WTC11 (cell line): ENCODE results near the gene COL4A2. TPM values are rescaled to one million over a fixed set of nuclear protein-coding genes. Genes with fewer than 3 reads are reported as not detected.
A peak's percentile ranks its signal among the peaks of the same experiment; 100 is the strongest.

Source experiments
- ATAC-seq: fragments of 200-7000 bp; cut with Tn5 transposase; 2 replicates; pipeline ENCODE4 v1.10.0; 2021; ENCODE audit warnings: mild to moderate bottlenecking, moderate library complexity
- CTCF ChIA-PET: fragments of 300-600 bp; sonication (Branson Sonifier 250); formaldehyde crosslinking; loops from one replicate; lab custom pipeline; 2021; ENCODE audit warnings: antibody characterized with exemption; lab: Charles Lee
- POLR2A ChIA-PET: fragments of 350-600 bp; sonication (Branson Sonifier 250); formaldehyde crosslinking; loops from one replicate; lab custom pipeline; 2021; ENCODE audit warnings: antibody characterized with exemption; lab: Charles Lee
- DNase-seq: peaks from one replicate; pipeline ENCODE4 v3.0.0; 2021; ENCODE audit warnings: low spot score
- H3K27ac Mint-ChIP-seq: 2 replicates; pipeline ENCODE4 v1.8.0; 2021; ENCODE audit warnings: mixed read lengths
- H3K27me3 Mint-ChIP-seq: 2 replicates; pipeline ENCODE4 v1.8.0; 2021; ENCODE audit warnings: low read depth, mild to moderate bottlenecking, moderate library complexity, mixed read lengths
- H3K36me3 Mint-ChIP-seq: 2 replicates; pipeline ENCODE4 v1.8.0; 2021; ENCODE audit warnings: mixed read lengths
- H3K4me1 Mint-ChIP-seq: 2 replicates; pipeline ENCODE4 v1.8.0; 2022; ENCODE audit warnings: mixed read lengths
- H3K4me3 Mint-ChIP-seq: 2 replicates; pipeline ENCODE4 v1.8.0; 2021; ENCODE audit warnings: mild to moderate bottlenecking, moderate library complexity, mixed read lengths
- H3K9me3 Mint-ChIP-seq: 2 replicates; pipeline ENCODE4 v1.8.0; 2021; ENCODE audit warnings: mixed read lengths
- EMX1 ChIP-seq: fragments of 250-450 bp; sonication (Bioruptor Pico); IDR thresholded peaks from 2 replicates; pipeline ENCODE4 v1.8.0; 2021; ENCODE audit warnings: mild to moderate bottlenecking
- JUN ChIP-seq: sonication (generic); formaldehyde crosslinking; IDR thresholded peaks from 2 replicates; pipeline ENCODE4 v1.8.0; 2023; ENCODE audit warnings: mild to moderate bottlenecking, missing genetic modification reagents
- SMAD3 ChIP-seq: sonication (generic); formaldehyde crosslinking; IDR thresholded peaks from 2 replicates; pipeline ENCODE4 v1.8.0; 2022; ENCODE audit warnings: missing genetic modification reagents, mild to moderate bottlenecking, borderline replicate concordance
- ZNF219 ChIP-seq: sonication (generic); formaldehyde crosslinking; IDR thresholded peaks from 2 replicates; pipeline ENCODE4 v1.8.0; 2023; ENCODE audit warnings: missing genetic modification reagents, mild to moderate bottlenecking, borderline replicate concordance
- ZNF396 ChIP-seq: fragments of 250-450 bp; sonication (Bioruptor Pico); IDR thresholded peaks from 2 replicates; pipeline ENCODE4 v1.8.0; 2021; ENCODE audit warnings: mild to moderate bottlenecking, moderate library complexity, borderline replicate concordance
- ZNF423 ChIP-seq: fragments of 250-450 bp; sonication (Bioruptor Pico); IDR thresholded peaks from 2 replicates; pipeline ENCODE4 v2.1.2; 2022; ENCODE audit warnings: mild to moderate bottlenecking, moderate library complexity
- total RNA-seq: library from RNA; stranded (reverse); gene quantifications from 3 replicates; pipeline ENCODE4 v1.2.3, GENCODE V29; 2021
- TF ChIP-seq, protein P1 (sequence below): fragments of 200-600 bp; IDR thresholded peaks from 2 replicates; pipeline ENCODE4 v1.8.0; 2022; ENCODE audit warnings: antibody characterized with exemption
- TF ChIP-seq, protein P2 (sequence below): sonication (generic); formaldehyde crosslinking; IDR thresholded peaks from 2 replicates; pipeline ENCODE4 v1.8.0; 2023; ENCODE audit warnings: mild to moderate bottlenecking, missing genetic modification reagents
- TF ChIP-seq, protein P3 (sequence below): sonication (generic); formaldehyde crosslinking; conservative IDR thresholded peaks from 2 replicates; pipeline ENCODE4 v1.8.1; 2023; ENCODE audit warnings: mild to moderate bottlenecking, low read depth, missing genetic modification reagents, moderate library complexity

The COL4A2 gene
- total RNA-seq, 1 experiment from 2014 or later = 109 TPM

DNA sequence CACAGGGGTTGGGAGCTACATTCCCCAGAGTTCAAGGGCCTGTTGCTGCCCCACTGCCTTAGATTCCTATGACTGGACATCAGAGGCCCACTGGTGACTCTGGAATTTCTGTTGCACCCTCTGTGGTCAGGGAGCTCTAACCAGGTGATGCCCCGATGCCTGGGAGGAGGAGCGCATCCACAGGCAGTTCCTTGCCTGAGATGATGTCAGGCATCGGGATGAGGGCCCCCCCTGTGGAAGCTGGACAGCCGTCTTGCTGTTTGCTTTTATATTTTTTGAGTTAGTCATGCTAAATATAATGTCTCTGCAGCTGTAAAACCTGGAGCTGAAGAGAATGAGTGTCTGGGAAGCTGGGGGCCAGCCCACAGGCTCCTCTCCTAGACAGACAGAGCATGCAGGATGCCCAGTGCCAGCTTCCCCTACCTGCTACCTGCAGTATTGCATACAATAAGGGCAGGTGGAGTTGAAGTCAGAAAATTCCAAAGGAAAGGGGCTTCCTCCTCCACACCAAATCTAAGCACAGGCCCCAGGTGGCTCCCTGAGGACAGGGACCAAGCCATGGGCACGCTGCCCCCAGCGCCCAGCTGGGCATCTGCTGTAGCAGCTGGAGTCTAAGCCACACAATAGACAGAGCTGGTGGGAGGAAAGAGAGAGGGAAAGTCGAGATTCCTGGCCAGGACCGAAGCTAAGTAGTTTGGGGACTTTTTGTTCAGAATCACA, 16.2 kb downstream of the COL4A2 start:
- CTCF ChIA-PET = interaction anchor here (0.7 to 4.0 kb wide), 12 partner anchors 15 to 101 kb away, joined by 3 to 29 read pairs (median 4); partner anchors contain the start of genes COL4A1 and COL4A2
- Mint-ChIP-seq H3K27me3 (no peaks in the 10 kb centered on the region), H3K27ac (0 out of 2 replicates have a peak overlapping the region, but pooled peaks have one; percentile 11), H3K4me1 (peaks cover 64% of the 10 kb centered on the region), H3K4me3 (no peak overlapping the region), H3K9me3 (peaks cover 8% of the 10 kb centered on the region), H3K36me3 (peaks cover 7% of the 10 kb centered on the region)
- ATAC-seq (peak; percentile 54), DNase-seq (no peak)
- POLR2A ChIA-PET = interaction anchor here (1.0 to 1.3 kb wide), 2 partner anchors 15 to 87 kb away, joined by 3 read pairs; no protein-coding TSS in a partner anchor
- TF ChIP-seq ZNF423 = peak; percentile 42; the same call in 1 of the 2 replicates
- TF ChIP-seq ZNF219 = no peak
- TF ChIP-seq, protein P1, sequence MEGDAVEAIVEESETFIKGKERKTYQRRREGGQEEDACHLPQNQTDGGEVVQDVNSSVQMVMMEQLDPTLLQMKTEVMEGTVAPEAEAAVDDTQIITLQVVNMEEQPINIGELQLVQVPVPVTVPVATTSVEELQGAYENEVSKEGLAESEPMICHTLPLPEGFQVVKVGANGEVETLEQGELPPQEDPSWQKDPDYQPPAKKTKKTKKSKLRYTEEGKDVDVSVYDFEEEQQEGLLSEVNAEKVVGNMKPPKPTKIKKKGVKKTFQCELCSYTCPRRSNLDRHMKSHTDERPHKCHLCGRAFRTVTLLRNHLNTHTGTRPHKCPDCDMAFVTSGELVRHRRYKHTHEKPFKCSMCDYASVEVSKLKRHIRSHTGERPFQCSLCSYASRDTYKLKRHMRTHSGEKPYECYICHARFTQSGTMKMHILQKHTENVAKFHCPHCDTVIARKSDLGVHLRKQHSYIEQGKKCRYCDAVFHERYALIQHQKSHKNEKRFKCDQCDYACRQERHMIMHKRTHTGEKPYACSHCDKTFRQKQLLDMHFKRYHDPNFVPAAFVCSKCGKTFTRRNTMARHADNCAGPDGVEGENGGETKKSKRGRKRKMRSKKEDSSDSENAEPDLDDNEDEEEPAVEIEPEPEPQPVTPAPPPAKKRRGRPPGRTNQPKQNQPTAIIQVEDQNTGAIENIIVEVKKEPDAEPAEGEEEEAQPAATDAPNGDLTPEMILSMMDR = 0 out of 2 replicates have a peak, but pooled peaks have one; percentile 12

DNA sequence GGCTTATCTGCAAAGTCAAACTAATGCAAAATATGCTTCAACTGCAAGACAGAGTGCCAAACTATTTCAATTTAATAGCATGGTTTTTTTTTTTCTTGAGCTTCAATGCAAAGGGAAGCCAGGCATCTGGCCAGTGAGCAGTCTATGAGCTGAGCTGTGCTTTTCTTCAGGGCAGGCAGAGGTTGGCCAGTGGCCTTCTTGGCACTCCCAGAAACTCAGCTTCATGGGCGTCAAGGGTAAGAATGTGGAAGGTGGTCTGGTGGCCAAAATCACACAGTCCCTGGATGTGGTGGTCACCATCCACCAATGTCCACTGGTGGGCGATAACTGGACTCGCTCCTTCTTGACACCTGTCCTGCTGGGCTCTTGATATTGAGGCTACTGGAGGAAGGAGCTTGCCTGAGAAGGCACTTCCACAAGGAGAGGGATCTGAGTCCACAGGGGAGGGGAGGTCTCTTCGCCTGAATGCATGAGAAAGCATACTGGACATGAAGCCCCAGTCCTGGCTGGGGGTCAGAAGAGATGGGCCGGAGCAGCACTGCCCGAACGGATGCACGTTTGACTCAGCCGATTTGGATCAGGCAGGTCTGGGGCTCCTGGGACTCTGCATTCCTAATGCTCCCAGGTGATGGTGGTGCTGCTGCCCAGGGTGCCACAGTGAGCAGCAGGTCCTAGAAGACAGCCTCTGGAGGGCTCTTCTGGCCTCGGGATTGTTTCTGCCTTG, 17.1 kb downstream of the COL4A2 start:
- ChIA-PET CTCF (interaction anchor here (0.7 to 4.0 kb wide), 15 partner anchors 14 to 132 kb away, joined by 3 to 29 read pairs (median 4); partner anchors contain the start of genes COL4A1 and COL4A2), POLR2A (interaction anchor here (0.5 to 1.4 kb wide), 3 partner anchors 14 to 57 kb away, joined by 3 read pairs; no protein-coding TSS in a partner anchor)
- no peak for DNase-seq
- Mint-ChIP-seq H3K36me3 (peaks cover 7% of the 10 kb centered on the region), H3K9me3 (peaks cover 8% of the 10 kb centered on the region), H3K27ac (0 out of 2 replicates have a peak overlapping the region, but pooled peaks have one; percentile 11), H3K27me3 (no peaks in the 10 kb centered on the region), H3K4me3 (no peak overlapping the region), H3K4me1 (peaks cover 66% of the 10 kb centered on the region)
- ATAC-seq = no peak
- TF ChIP-seq, protein P1 = no peak
- TF ChIP-seq, protein P2, sequence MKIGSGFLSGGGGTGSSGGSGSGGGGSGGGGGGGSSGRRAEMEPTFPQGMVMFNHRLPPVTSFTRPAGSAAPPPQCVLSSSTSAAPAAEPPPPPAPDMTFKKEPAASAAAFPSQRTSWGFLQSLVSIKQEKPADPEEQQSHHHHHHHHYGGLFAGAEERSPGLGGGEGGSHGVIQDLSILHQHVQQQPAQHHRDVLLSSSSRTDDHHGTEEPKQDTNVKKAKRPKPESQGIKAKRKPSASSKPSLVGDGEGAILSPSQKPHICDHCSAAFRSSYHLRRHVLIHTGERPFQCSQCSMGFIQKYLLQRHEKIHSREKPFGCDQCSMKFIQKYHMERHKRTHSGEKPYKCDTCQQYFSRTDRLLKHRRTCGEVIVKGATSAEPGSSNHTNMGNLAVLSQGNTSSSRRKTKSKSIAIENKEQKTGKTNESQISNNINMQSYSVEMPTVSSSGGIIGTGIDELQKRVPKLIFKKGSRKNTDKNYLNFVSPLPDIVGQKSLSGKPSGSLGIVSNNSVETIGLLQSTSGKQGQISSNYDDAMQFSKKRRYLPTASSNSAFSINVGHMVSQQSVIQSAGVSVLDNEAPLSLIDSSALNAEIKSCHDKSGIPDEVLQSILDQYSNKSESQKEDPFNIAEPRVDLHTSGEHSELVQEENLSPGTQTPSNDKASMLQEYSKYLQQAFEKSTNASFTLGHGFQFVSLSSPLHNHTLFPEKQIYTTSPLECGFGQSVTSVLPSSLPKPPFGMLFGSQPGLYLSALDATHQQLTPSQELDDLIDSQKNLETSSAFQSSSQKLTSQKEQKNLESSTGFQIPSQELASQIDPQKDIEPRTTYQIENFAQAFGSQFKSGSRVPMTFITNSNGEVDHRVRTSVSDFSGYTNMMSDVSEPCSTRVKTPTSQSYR = no peak
- TF ChIP-seq EMX1 (no peak), SMAD3 (no peak), ZNF396 (CRISPR knock-in tag) (no peak), JUN (CRISPR knock-in tag) (no peak)
- TF ChIP-seq, protein P3, sequence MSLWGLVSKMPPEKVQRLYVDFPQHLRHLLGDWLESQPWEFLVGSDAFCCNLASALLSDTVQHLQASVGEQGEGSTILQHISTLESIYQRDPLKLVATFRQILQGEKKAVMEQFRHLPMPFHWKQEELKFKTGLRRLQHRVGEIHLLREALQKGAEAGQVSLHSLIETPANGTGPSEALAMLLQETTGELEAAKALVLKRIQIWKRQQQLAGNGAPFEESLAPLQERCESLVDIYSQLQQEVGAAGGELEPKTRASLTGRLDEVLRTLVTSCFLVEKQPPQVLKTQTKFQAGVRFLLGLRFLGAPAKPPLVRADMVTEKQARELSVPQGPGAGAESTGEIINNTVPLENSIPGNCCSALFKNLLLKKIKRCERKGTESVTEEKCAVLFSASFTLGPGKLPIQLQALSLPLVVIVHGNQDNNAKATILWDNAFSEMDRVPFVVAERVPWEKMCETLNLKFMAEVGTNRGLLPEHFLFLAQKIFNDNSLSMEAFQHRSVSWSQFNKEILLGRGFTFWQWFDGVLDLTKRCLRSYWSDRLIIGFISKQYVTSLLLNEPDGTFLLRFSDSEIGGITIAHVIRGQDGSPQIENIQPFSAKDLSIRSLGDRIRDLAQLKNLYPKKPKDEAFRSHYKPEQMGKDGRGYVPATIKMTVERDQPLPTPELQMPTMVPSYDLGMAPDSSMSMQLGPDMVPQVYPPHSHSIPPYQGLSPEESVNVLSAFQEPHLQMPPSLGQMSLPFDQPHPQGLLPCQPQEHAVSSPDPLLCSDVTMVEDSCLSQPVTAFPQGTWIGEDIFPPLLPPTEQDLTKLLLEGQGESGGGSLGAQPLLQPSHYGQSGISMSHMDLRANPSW (CRISPR knock-in tag) = no peak
